A549 (cell line): ENCODE measurements around the gene TMEM132D. TPM values are rescaled to one million over a fixed set of nuclear protein-coding genes. Genes with fewer than 3 reads are reported as not detected.

Experiments
- ATAC-seq, 2 experiments: fragments of 200-7000 bp in 1 of 2; fragments of >200 bp in 1 of 2; cut with Nextera tagmentation in 1 of 2; cut with Tn5 transposase in 1 of 2; 3 replicates each; pipeline versions ENCODE4 v1.8.0 to v1.9.1; 2018 to 2020; ENCODE audit warnings: mild to moderate bottlenecking in 1 of 2, moderate library complexity in 1 of 2
- CTCF ChIA-PET: fragments of 300-600 bp; sonication (Branson Sonifier 250); formaldehyde crosslinking; extraction: SDS; loops from one replicate; lab custom pipeline; 2021; ENCODE audit warnings: antibody characterized with exemption, inconsistent platforms; lab: Yijun Ruan, JAX
- POLR2A ChIA-PET: fragments of 350-600 bp; formaldehyde crosslinking; extraction: SDS; loops from one replicate; lab custom pipeline; 2021; ENCODE audit warnings: antibody characterized with exemption, inconsistent platforms; lab: Yijun Ruan, JAX
- DNase-seq, 2 experiments: peaks; one replicate each; pipeline versions ENCODE4 v3.0.0 to v3.0.0-alpha.2; 2011 to 2016; ENCODE audit warnings: low read depth in 1 of 2, low spot score in 1 of 2
- FAIRE-seq: peaks from 2 replicates; lab custom pipeline; 2011; peaks lifted over from hg19 to GRCh38; lab: Jason Lieb, UNC
- H3K27ac ChIP-seq, 2 experiments: fragments of >200 bp; sonication (Bioruptor Twin); formaldehyde crosslinking; 3 replicates each; pipeline ENCODE4 v1.5.1; 2016 to 2017
- H3K4me1 ChIP-seq: fragments of >200 bp; sonication (Bioruptor Twin); formaldehyde crosslinking; 3 replicates; pipeline ENCODE4 v1.6.1; 2016
- H3K4me2 ChIP-seq: fragments of >200 bp; sonication (Bioruptor Twin); formaldehyde crosslinking; 3 replicates; pipeline ENCODE4 v1.6.1; 2016
- H3K4me3 ChIP-seq: fragments of >200 bp; sonication (Bioruptor Twin); formaldehyde crosslinking; 3 replicates; pipeline ENCODE4 v1.5.1; 2016
- H3K9me3 ChIP-seq: fragments of >200 bp; sonication (Bioruptor Twin); formaldehyde crosslinking; 3 replicates; pipeline ENCODE4 v1.6.1; 2016
- BCL3 ChIP-seq: fragments of >200 bp; sonication (Bioruptor Twin); formaldehyde crosslinking; IDR thresholded peaks from 3 replicates; pipeline ENCODE4 v1.6.1; 2016
- CEBPB ChIP-seq, 2 experiments: fragments of >200 bp in 1 of 2; sonication (Bioruptor Twin) in 1 of 2; formaldehyde crosslinking in 1 of 2; IDR thresholded peaks; 2 replicates each; pipeline ENCODE4 v1.6.1; 2012 to 2016
- CHD4 ChIP-seq: fragments of 200-600 bp; sonication (generic); IDR thresholded peaks from 2 replicates; pipeline ENCODE4 v1.6.1; 2016; ENCODE audit warnings: antibody characterized with exemption, mild to moderate bottlenecking, borderline replicate concordance
- EP300 ChIP-seq, 2 experiments: fragments of >200 bp; sonication (Bioruptor Twin); formaldehyde crosslinking; IDR thresholded peaks; 2 replicates in 1 of 2; 3 replicates in 1 of 2; pipeline ENCODE4 v1.6.1; 2016 to 2017
- ESRRA ChIP-seq: fragments of 150-350 bp; IDR thresholded peaks from 2 replicates; pipeline ENCODE4 v1.6.1; 2014; ENCODE audit warnings: mild to moderate bottlenecking, low read length, borderline replicate concordance
- FOSB ChIP-seq: fragments of 250-450 bp; sonication (Bioruptor Pico); IDR thresholded peaks from 2 replicates; pipeline ENCODE4 v1.5.0; 2020; ENCODE audit warnings: mild to moderate bottlenecking, moderate library complexity
- HDAC2 ChIP-seq: fragments of 200-600 bp; sonication (generic); IDR thresholded peaks from 2 replicates; pipeline ENCODE4 v1.6.1; 2016
- HES2 ChIP-seq: fragments of >200 bp; sonication (Bioruptor Twin); formaldehyde crosslinking; IDR thresholded peaks from 2 replicates; pipeline ENCODE4 v1.6.1; 2016
- HEYL ChIP-seq: fragments of 250-450 bp; sonication (Bioruptor Pico); IDR thresholded peaks from 2 replicates; pipeline ENCODE4 v1.8.0; 2021; ENCODE audit warnings: mild to moderate bottlenecking, moderate library complexity
- HMGXB4 ChIP-seq: fragments of 250-450 bp; sonication (Bioruptor Pico); IDR thresholded peaks from 2 replicates; pipeline ENCODE4 v1.5.0; 2021; ENCODE audit warnings: mild to moderate bottlenecking, moderate library complexity, borderline replicate concordance
- HOXB13 ChIP-seq: fragments of 250-450 bp; sonication (Bioruptor Pico); IDR thresholded peaks from 2 replicates; pipeline ENCODE4 v1.5.0; 2020; ENCODE audit warnings: low read depth, mild to moderate bottlenecking, moderate library complexity
- MAX ChIP-seq: IDR thresholded peaks from 2 replicates; pipeline ENCODE4 v1.6.1; 2012
- NFE2L2 ChIP-seq: fragments of 150-350 bp; conservative IDR thresholded peaks from 2 replicates; pipeline ENCODE4 v1.6.1; 2014; ENCODE audit warnings: low read length
- POLR2A ChIP-seq: IDR thresholded peaks from 2 replicates; pipeline ENCODE4 v1.6.1; 2012; ENCODE audit warnings: mild to moderate bottlenecking, low read length
- POLR2AphosphoS2 ChIP-seq: conservative IDR thresholded peaks from 2 replicates; pipeline ENCODE4 v1.6.1; 2012; ENCODE audit warnings: low read length, improper control_type of control experiment, inconsistent platforms
- RARB ChIP-seq: fragments of 250-450 bp; sonication (Bioruptor Pico); IDR thresholded peaks from 2 replicates; pipeline ENCODE4 v1.8.0; 2021; ENCODE audit warnings: mild to moderate bottlenecking, moderate library complexity
- RCOR1 ChIP-seq: fragments of 150-350 bp; IDR thresholded peaks from 2 replicates; pipeline ENCODE4 v1.6.1; 2014; ENCODE audit warnings: antibody characterized with exemption, low read length, low read depth
- RNF2 ChIP-seq: fragments of 200-600 bp; sonication (generic); IDR thresholded peaks from 2 replicates; pipeline ENCODE4 v1.6.1; 2016; ENCODE audit warnings: low read depth, mild to moderate bottlenecking, antibody characterized with exemption, moderate library complexity, borderline replicate concordance
- TP53 ChIP-seq: fragments of 250-450 bp; sonication (Bioruptor Pico); IDR thresholded peaks from 2 replicates; pipeline ENCODE4 v1.5.0; 2021; ENCODE audit warnings: mild to moderate bottlenecking, moderate library complexity
- ZNF302 ChIP-seq: fragments of 250-450 bp; sonication (Bioruptor Pico); IDR thresholded peaks from 2 replicates; pipeline ENCODE4 v1.9.0; 2021; ENCODE audit warnings: inconsistent platforms, mild to moderate bottlenecking, moderate library complexity
- WGBS: methylation state at CpG from one replicate; pipeline ENCODE4 v1.1.6; 2017; ENCODE audit errors: missing lambda C conversion rate; 5-methylcytosine and 5-hydroxymethylcytosine counted together
- polyA plus RNA-seq, 4 experiments: library from polyadenylated mRNA; depleted of rRNA in 3 of 4; stranded (reverse); fragments of >200 nt; fragmentation: RNase III in 1 of 4; extraction: RNeasy Plus Mini Kit Qiagen cat#74134 plus additional on column Dnase treatment in 1 of 4; gene quantifications; 2 replicates in 3 of 4; 3 replicates in 1 of 4; pipeline ENCODE4 v1.2.3, GENCODE V29; 2011 to 2017
- TF ChIP-seq, protein P1 (sequence below): IDR thresholded peaks from 2 replicates; pipeline ENCODE4 v1.6.1; 2012; ENCODE audit warnings: low read depth, borderline replicate concordance

TMEM132D gene
- polyA plus RNA-seq, 2 of the 4 experiments (the other 2 are of a cell fraction) = not detected

DNA sequence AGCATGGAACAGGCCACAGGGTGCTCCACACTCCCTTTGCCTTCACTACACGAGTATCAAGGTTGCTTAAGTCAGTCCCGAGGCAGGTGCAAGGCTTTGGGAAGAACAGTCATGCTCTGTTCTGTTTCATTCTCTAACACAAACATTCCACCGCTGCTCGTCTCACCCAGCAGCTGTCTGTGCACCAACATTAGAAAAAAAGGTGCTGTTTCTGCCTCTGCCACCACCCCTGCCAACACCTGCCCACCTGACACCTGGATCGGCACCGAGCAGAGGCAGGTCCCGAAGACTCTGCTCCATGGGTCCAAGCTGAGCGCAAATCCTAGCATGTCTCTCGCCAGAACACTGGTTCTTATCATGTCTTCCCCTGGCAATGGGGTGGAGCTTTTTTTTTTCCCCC is 347.7 kb downstream of the TMEM132D start (continued):
- TF ChIP-seq RNF2 (no peak), NFE2L2 (no peak), BCL3 (no peak), HEYL (CRISPR knock-in tag) (no peak), RCOR1 (no peak), ZNF302 (CRISPR knock-in tag) (no peak), FOSB (CRISPR knock-in tag) (no peak)

- no peak for ATAC-seq
- H3K4me3 ChIP-seq = no peak overlapping the region
- 17% methylated on average over 19 of the region's 19 CpGs for WGBS
- POLR2A ChIA-PET = no interaction called here
- no peak overlapping the region for H3K27ac ChIP-seq
- no peak overlapping the region for H3K4me2 ChIP-seq
- H3K4me1 ChIP-seq = no peaks in the 10 kb centered on the region
- CTCF ChIA-PET = no interaction called here
- DNase-seq = no peak
- TF ChIP-seq POLR2AphosphoS2 (no peak), CHD4 (no peak), POLR2A (no peak), RCOR1 (no peak), TP53 (no peak), MAX (no peak), HES2 (no peak), HMGXB4 (CRISPR knock-in tag) (no peak), RARB (CRISPR knock-in tag) (no peak), HDAC2 (no peak), CEBPB (IDR thresholded peaks at IDR 0.05) (no peak), EP300 (IDR thresholded peaks at IDR 0.05) (no peak)
- TF ChIP-seq, protein P1, sequence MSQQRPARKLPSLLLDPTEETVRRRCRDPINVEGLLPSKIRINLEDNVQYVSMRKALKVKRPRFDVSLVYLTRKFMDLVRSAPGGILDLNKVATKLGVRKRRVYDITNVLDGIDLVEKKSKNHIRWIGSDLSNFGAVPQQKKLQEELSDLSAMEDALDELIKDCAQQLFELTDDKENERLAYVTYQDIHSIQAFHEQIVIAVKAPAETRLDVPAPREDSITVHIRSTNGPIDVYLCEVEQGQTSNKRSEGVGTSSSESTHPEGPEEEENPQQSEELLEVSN = no peak
- TF ChIP-seq, all 56 proteins: peak for 0
- no peak for FAIRE-seq
- no peaks in the 10 kb centered on the region; the same call in 2 of the 3 replicates for H3K9me3 ChIP-seq
Observed at GRCh38 chr12:129552996-129553750, 350.7 kb downstream of the TMEM132D start.

- CTCF ChIA-PET = interaction anchor here (0.9 kb wide), 1 partner anchor 21 kb away, joined by 3 read pairs; no protein-coding TSS in a partner anchor
Observed at GRCh38 chr12:129551441-129551840, 352.4 kb downstream of the TMEM132D start.

More at GRCh38 chr12:129551441-129551840, 352.4 kb downstream of the TMEM132D start:
- DNase-seq (no peak), FAIRE-seq (no peak)
- Histone ChIP-seq H3K9me3 (no peaks in the 10 kb centered on the region), H3K4me3 (no peak overlapping the region), H3K4me1 (no peaks in the 10 kb centered on the region), H3K27ac (no peak overlapping the region)
- WGBS = under 1% methylated on average over 3 of the region's 3 CpGs
- TF ChIP-seq ESRRA = no peak
- TF ChIP-seq HOXB13 (CRISPR knock-in tag) = no peak
- TF ChIP-seq, all 56 proteins: peak for 0
- ATAC-seq = no peak
- H3K4me2 ChIP-seq = no peak overlapping the region
- POLR2A ChIA-PET = no interaction called here
